Keratinocyte (primary cell): ENCODE results near the gene MED9. TPM values are rescaled to one million over a fixed set of nuclear protein-coding genes. Genes with fewer than 3 reads are reported as not detected.

ENCODE experiments used
- DNase-seq: peaks from one replicate; pipeline ENCODE4 v3.0.0-alpha.2; 2011; ENCODE audit warnings: low read depth, missing footprints, low spot score
- FAIRE-seq: peaks from 2 replicates; lab custom pipeline; 2011; peaks lifted over from hg19 to GRCh38; lab: Jason Lieb, UNC
- H2AFZ ChIP-seq: 2 replicates; pipeline ENCODE4 v1.6.0; 2012; ENCODE audit warnings: low read length, control low read depth, inconsistent platforms; ENCODE audit not compliant: control insufficient read depth
- H3K27ac ChIP-seq: 2 replicates; pipeline ENCODE4 v1.5.1; 2011; ENCODE audit warnings: low read length; ENCODE audit not compliant: control insufficient read depth, insufficient read depth
- H3K27me3 ChIP-seq: 3 replicates; pipeline ENCODE4 v1.6.0; 2011; ENCODE audit warnings: low read length; ENCODE audit not compliant: control insufficient read depth, insufficient read depth; ENCODE audit errors: extremely low read depth
- H3K36me3 ChIP-seq, 2 experiments: 2 replicates in 1 of 2; 3 replicates in 1 of 2; pipeline ENCODE4 v1.5.1; 2011; ENCODE audit warnings: low read length in 2 of 2, mild to moderate bottlenecking in 1 of 2; ENCODE audit not compliant: control insufficient read depth in 2 of 2, insufficient read depth in 2 of 2; ENCODE audit errors: extremely low read depth in 1 of 2
- H3K4me1 ChIP-seq: 3 replicates; pipeline ENCODE4 v1.5.1; 2011; ENCODE audit warnings: low read length; ENCODE audit not compliant: control insufficient read depth, insufficient read depth; ENCODE audit errors: extremely low read depth
- H3K4me2 ChIP-seq: 3 replicates; pipeline ENCODE4 v1.6.0; 2011; ENCODE audit warnings: low read depth, low read length; ENCODE audit not compliant: control insufficient read depth, insufficient read depth; ENCODE audit errors: extremely low read depth
- H3K4me3 ChIP-seq, 3 experiments: fragments of 200-600 bp in 1 of 3; sonication (generic) in 1 of 3; 2 replicates in 2 of 3; 3 replicates in 1 of 3; pipeline ENCODE4 v1.5.1; 2011 to 2016; ENCODE audit warnings: low read length in 3 of 3, mild to moderate bottlenecking in 3 of 3, control low read depth in 2 of 3, inconsistent platforms in 1 of 3, low read depth in 1 of 3, mixed read lengths in 1 of 3, mixed run types in 1 of 3, moderate library complexity in 1 of 3; ENCODE audit not compliant: control insufficient read depth in 2 of 3, insufficient read depth in 2 of 3; ENCODE audit errors: extremely low read depth in 1 of 3
- H3K79me2 ChIP-seq: 2 replicates; pipeline ENCODE4 v1.6.0; 2012; ENCODE audit warnings: low read length; ENCODE audit not compliant: control insufficient read depth, insufficient read depth
- H3K9ac ChIP-seq: 3 replicates; pipeline ENCODE4 v1.6.0; 2011; ENCODE audit warnings: low read length; ENCODE audit not compliant: control insufficient read depth, insufficient read depth; ENCODE audit errors: extremely low read depth
- H3K9me1 ChIP-seq: 3 replicates; pipeline ENCODE4 v1.6.0; 2011; ENCODE audit warnings: low read length; ENCODE audit not compliant: control insufficient read depth, insufficient read depth; ENCODE audit errors: extremely low read depth
- H3K9me3 ChIP-seq: 2 replicates; pipeline ENCODE4 v1.5.1; 2012; ENCODE audit warnings: low read depth, low read length; ENCODE audit not compliant: control insufficient read depth
- H4K20me1 ChIP-seq: 3 replicates; pipeline ENCODE4 v1.6.0; 2011; ENCODE audit warnings: low read length; ENCODE audit not compliant: control insufficient read depth, insufficient read depth; ENCODE audit errors: extremely low read depth
- CTCF ChIP-seq, 3 experiments: IDR thresholded peaks in 1 of 3; conservative IDR thresholded peaks in 1 of 3; optimal IDR thresholded peaks in 1 of 3; 2 replicates in 2 of 3; 3 replicates in 1 of 3; pipeline versions ENCODE3 to v1.5.1; 2011; ENCODE audit warnings: low read length in 3 of 3, mild to moderate bottlenecking in 3 of 3, moderate library complexity in 2 of 3, control low read depth in 1 of 3, inconsistent platforms in 1 of 3; ENCODE audit not compliant: insufficient read depth in 2 of 3; ENCODE audit errors: extremely low read depth in 1 of 3
- EZH2 ChIP-seq: IDR thresholded peaks from one replicate; pipeline ENCODE4 v1.6.1; 2012; ENCODE audit warnings: inconsistent platforms, mild to moderate bottlenecking, low read length, moderate library complexity
- dilution Hi-C: fragments of 300-500 bp; cut with MboI; formaldehyde crosslinking; loops from one replicate; pipeline ENCODE4 v1.7.0; 2020; ENCODE audit warnings: low sequenced_read_pairs; ENCODE audit not compliant: extremely low pct_ligation_motif_present
- polyA plus RNA-seq, 5 experiments: library from polyadenylated mRNA; depleted of rRNA in 3 of 5; stranded (reverse) in 3 of 5; stranded (forward) in 1 of 5; unstranded in 1 of 5; fragments of >200 nt; gene quantifications; 1 replicate in 1 of 5; 2 replicates in 3 of 5; 3 replicates in 1 of 5; pipeline versions ENCODE4 v1.2.1 to v1.2.3, GENCODE V29; 2011 to 2012; ENCODE audit warnings: missing spikeins in 2 of 5, low read depth in 1 of 5, low replicate concordance in 1 of 5

Gene MED9
- polyA plus RNA-seq, 1 donor (not counting 4 experiments of a cell fraction or from before 2014, with no cell fraction given): 6.9 TPM

- H3K9me1 ChIP-seq: no peaks in the 10 kb centered on the region
- H3K79me2 ChIP-seq: peaks cover 64% of the 10 kb centered on the region
- dilution Hi-C loops: no loop called here
- H2AFZ ChIP-seq: no peak overlapping the region
- no peak overlapping the region for H3K9ac ChIP-seq
- H4K20me1 ChIP-seq: peaks cover 6% of the 10 kb centered on the region
- H3K9me3 ChIP-seq: no peaks in the 10 kb centered on the region
- peak overlapping the region; percentile 34 for H3K4me2 ChIP-seq
- no peaks in the 10 kb centered on the region for H3K27me3 ChIP-seq
- peaks cover 22% of the 10 kb centered on the region for H3K4me1 ChIP-seq
- TF ChIP-seq EZH2 (no peak), CTCF (optimal IDR thresholded peaks at IDR 0.05 in 1 of 3, IDR thresholded peaks at IDR 0.05 in 1 of 3, conservative IDR thresholded peaks at IDR 0.05 in 1 of 3; ENCODE audit: extremely low read depth in 1 of 3, insufficient read depth in 2 of 3, low read length in 3 of 3) (no peak)
- DNase-seq (no peak), FAIRE-seq (peak; percentile 71)
- peaks cover under 1 to 5% of the 10 kb centered on the region in 2 experiments for H3K36me3 ChIP-seq
- no peak overlapping the region for H3K4me3 ChIP-seq
- peak overlapping the region; percentile 32 for H3K27ac ChIP-seq
These were observed 3.9 kb downstream of the MED9 start for GRCh38 chr17:17480593-17481148.

GRCh38 chr17:17481860-17482259, 5.1 kb downstream of the MED9 start:
- no peak for DNase-seq
- no peaks in the 10 kb centered on the region for H3K9me3 ChIP-seq
- H3K9ac ChIP-seq: no peak overlapping the region
- peaks cover 6% of the 10 kb centered on the region for H4K20me1 ChIP-seq
- peaks cover 22% of the 10 kb centered on the region for H3K4me1 ChIP-seq
- H3K4me2 ChIP-seq: no peak overlapping the region
- dilution Hi-C loops: no loop called here
- H2AFZ ChIP-seq: no peak overlapping the region
- H3K79me2 ChIP-seq: peaks cover 66% of the 10 kb centered on the region
- H3K4me3 ChIP-seq: no peak overlapping the region
- H3K9me1 ChIP-seq: no peaks in the 10 kb centered on the region
- no peak for FAIRE-seq
- H3K27ac ChIP-seq: no peak overlapping the region
- peaks cover 2 to 8% of the 10 kb centered on the region in 2 experiments for H3K36me3 ChIP-seq
- TF ChIP-seq EZH2: no peak
- no peak for TF ChIP-seq CTCF (optimal IDR thresholded peaks at IDR 0.05 in 1 of 3, IDR thresholded peaks at IDR 0.05 in 1 of 3, conservative IDR thresholded peaks at IDR 0.05 in 1 of 3; ENCODE audit: extremely low read depth in 1 of 3, insufficient read depth in 2 of 3, low read length in 3 of 3)
- H3K27me3 ChIP-seq: no peaks in the 10 kb centered on the region
